ENCODE results near the gene HEPH. TPM values are rescaled to one million over a fixed set of nuclear protein-coding genes. Genes with fewer than 3 reads are reported as not detected.
"Not testable (repeated sequence)": the region's sequence is repeated elsewhere in the genome, so short reads cannot be mapped to it uniquely, and the experiment has no call there.

HEPH gene, protein sequence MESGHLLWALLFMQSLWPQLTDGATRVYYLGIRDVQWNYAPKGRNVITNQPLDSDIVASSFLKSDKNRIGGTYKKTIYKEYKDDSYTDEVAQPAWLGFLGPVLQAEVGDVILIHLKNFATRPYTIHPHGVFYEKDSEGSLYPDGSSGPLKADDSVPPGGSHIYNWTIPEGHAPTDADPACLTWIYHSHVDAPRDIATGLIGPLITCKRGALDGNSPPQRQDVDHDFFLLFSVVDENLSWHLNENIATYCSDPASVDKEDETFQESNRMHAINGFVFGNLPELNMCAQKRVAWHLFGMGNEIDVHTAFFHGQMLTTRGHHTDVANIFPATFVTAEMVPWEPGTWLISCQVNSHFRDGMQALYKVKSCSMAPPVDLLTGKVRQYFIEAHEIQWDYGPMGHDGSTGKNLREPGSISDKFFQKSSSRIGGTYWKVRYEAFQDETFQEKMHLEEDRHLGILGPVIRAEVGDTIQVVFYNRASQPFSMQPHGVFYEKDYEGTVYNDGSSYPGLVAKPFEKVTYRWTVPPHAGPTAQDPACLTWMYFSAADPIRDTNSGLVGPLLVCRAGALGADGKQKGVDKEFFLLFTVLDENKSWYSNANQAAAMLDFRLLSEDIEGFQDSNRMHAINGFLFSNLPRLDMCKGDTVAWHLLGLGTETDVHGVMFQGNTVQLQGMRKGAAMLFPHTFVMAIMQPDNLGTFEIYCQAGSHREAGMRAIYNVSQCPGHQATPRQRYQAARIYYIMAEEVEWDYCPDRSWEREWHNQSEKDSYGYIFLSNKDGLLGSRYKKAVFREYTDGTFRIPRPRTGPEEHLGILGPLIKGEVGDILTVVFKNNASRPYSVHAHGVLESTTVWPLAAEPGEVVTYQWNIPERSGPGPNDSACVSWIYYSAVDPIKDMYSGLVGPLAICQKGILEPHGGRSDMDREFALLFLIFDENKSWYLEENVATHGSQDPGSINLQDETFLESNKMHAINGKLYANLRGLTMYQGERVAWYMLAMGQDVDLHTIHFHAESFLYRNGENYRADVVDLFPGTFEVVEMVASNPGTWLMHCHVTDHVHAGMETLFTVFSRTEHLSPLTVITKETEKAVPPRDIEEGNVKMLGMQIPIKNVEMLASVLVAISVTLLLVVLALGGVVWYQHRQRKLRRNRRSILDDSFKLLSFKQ
- not detected for total RNA-seq
- not detected for polyA plus RNA-seq (2013, experiment 1 of 2)
- 0.27 TPM for polyA plus RNA-seq (2013, experiment 2 of 2)
- 0 to 0.27 (median 0) reads per million in 172 experiments for total RNA-seq

DNA sequence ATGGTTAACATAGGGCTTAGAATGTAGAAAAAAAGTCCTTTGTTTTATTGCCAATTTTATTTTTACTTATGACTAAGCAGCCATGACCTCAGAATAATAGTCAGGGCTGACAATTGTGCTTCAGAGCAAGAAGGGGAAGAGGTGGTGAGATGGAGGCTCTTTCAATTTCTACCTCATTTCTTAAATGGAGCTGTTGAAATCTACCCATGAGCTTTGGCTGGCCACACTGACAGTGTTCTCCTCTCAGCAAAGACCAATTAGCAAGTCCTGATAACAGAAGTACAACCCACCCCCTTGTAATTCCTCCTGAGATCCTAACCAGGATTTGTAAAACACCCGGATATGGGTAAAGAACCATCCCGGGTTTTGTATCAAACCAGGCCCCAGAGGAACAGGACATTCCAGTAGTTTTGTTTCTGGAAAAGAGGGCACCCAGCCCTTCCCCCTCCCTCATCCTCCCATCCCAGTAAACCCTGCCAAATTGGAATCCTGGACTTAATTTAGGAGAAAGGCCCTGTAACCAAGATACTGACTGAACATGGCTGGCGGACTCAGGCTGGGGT lies at the start of gene HEPH:
Gene HEPH, plus strand, starts transcription at position 399 of the 563 bp plus-strand sequence. CDS start 6,324 bp downstream, outside the sequence.
- H3K9me3 Mint-ChIP-seq, result no peaks in the 10 kb centered on the region
- Histone ChIP-seq H3K4me3 (ENCODE audit: low read length) (no peak within 1 kb of the TSS), H3K9me3 (ENCODE audit: control insufficient read depth in 1 of 2, insufficient read depth in 1 of 2, low read length in 2 of 2) (no peaks in the 10 kb centered on the region), H3K27ac (ENCODE audit: low read depth in 1 of 2, low read length in 2 of 2) (no peak within 1 kb of the TSS), H3K4me1 (ENCODE audit: insufficient read depth, low read length) (no peaks in the 10 kb centered on the region), H3K27me3 (ENCODE audit: control insufficient read depth in 1 of 2, insufficient read depth in 2 of 2, low read length in 2 of 2) (no peaks in the 10 kb centered on the region), H3K36me3 (ENCODE audit: insufficient read depth, low read length) (no peaks in the 10 kb centered on the region)
- CTCF ChIA-PET, result no interaction called here
- ATAC-seq (ENCODE audit: poor library complexity) (no peak), DNase-seq (no peak)
- no peaks in the 10 kb centered on the region for H3K36me3 Mint-ChIP-seq (ENCODE audit: low read depth)
- no peak for TF ChIP-seq CTCF (IDR thresholded peaks at IDR 0.05)
- POLR2A ChIA-PET, result no interaction called here
- no peaks in the 10 kb centered on the region for H3K27me3 Mint-ChIP-seq
- H3K4me3 Mint-ChIP-seq, result no peak within 1 kb of the TSS
- no peak within 1 kb of the TSS for H3K27ac Mint-ChIP-seq
- intact Hi-C loops (cut with DNase I, micrococcal nuclease), result no loop called here
- H3K4me1 Mint-ChIP-seq (ENCODE audit: low read depth), result no peaks in the 10 kb centered on the region

DNA sequence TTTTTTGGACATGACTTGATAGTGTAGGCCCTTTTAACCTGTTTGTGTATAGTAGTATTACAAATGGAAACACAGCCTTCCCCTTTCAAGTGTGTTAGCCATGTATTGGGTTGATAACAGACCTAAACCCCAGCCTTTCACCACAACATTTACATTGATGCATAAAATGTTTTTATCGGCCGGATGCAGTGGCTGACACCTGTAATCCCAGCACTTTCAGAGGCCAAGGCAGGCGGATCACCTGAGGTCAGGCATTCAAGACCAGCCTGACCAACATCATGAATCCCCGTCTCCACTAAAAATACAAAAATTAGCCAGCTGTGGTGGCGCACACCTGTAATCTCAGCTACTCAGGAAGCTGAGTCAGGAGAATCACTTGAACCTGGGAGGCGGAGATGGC lies 45.3 kb upstream of the HEPH start:
- POLR2A ChIA-PET; H3K27me3 Mint-ChIP-seq; H3K36me3 Mint-ChIP-seq (ENCODE audit: low read depth); H3K36me3 ChIP-seq (ENCODE audit: insufficient read depth, low read length); H3K9me3 ChIP-seq (ENCODE audit: control insufficient read depth in 1 of 2, insufficient read depth in 1 of 2, low read length in 2 of 2); ATAC-seq (ENCODE audit: poor library complexity); H3K9me3 Mint-ChIP-seq; H3K4me3 ChIP-seq (ENCODE audit: low read length); H3K4me1 Mint-ChIP-seq (ENCODE audit: low read depth); H3K27ac ChIP-seq (ENCODE audit: low read depth in 1 of 2, low read length in 2 of 2); H3K27me3 ChIP-seq (ENCODE audit: control insufficient read depth in 1 of 2, insufficient read depth in 2 of 2, low read length in 2 of 2); DNase-seq; CTCF ChIA-PET; H3K27ac Mint-ChIP-seq; H3K4me1 ChIP-seq (ENCODE audit: insufficient read depth, low read length); H3K4me3 Mint-ChIP-seq: not testable (repeated sequence)
- intact Hi-C loops (cut with DNase I, micrococcal nuclease), result loop anchor here in 1 of 2 experiments (10.0 kb wide), 1 partner anchor 524 kb away; no protein-coding TSS in a partner anchor

- ATAC-seq (ENCODE audit: poor library complexity); H3K9me3 Mint-ChIP-seq; intact Hi-C loops (cut with DNase I, micrococcal nuclease); H3K27me3 Mint-ChIP-seq; H3K9me3 ChIP-seq (ENCODE audit: control insufficient read depth in 1 of 2, insufficient read depth in 1 of 2, low read length in 2 of 2); H3K27me3 ChIP-seq (ENCODE audit: control insufficient read depth in 1 of 2, insufficient read depth in 2 of 2, low read length in 2 of 2); H3K36me3 Mint-ChIP-seq (ENCODE audit: low read depth); H3K27ac ChIP-seq (ENCODE audit: low read depth in 1 of 2, low read length in 2 of 2); H3K27ac Mint-ChIP-seq; H3K4me1 ChIP-seq (ENCODE audit: insufficient read depth, low read length); CTCF ChIA-PET; H3K4me3 Mint-ChIP-seq; DNase-seq; POLR2A ChIA-PET; H3K36me3 ChIP-seq (ENCODE audit: insufficient read depth, low read length); H3K4me1 Mint-ChIP-seq (ENCODE audit: low read depth); H3K4me3 ChIP-seq (ENCODE audit: low read length): not testable (repeated sequence)
These were observed 42.7 kb upstream of the HEPH start for GRCh38 chrX:66121354-66121753.
